A549 (cell line): ENCODE results near the gene SMTN. TPM values are rescaled to one million over a fixed set of nuclear protein-coding genes. Genes with fewer than 3 reads are reported as not detected.

Experiments used
- ATAC-seq, 2 experiments: fragments of 200-7000 bp in 1 of 2; fragments of >200 bp in 1 of 2; cut with Nextera tagmentation in 1 of 2; cut with Tn5 transposase in 1 of 2; 3 replicates each; pipeline versions ENCODE4 v1.8.0 to v1.9.1; 2018 to 2020; ENCODE audit warnings: mild to moderate bottlenecking in 1 of 2, moderate library complexity in 1 of 2
- CTCF ChIA-PET: fragments of 300-600 bp; sonication (Branson Sonifier 250); formaldehyde crosslinking; extraction: SDS; loops from one replicate; lab custom pipeline; 2021; ENCODE audit warnings: antibody characterized with exemption, inconsistent platforms; lab: Yijun Ruan, JAX
- POLR2A ChIA-PET: fragments of 350-600 bp; formaldehyde crosslinking; extraction: SDS; loops from one replicate; lab custom pipeline; 2021; ENCODE audit warnings: antibody characterized with exemption, inconsistent platforms; lab: Yijun Ruan, JAX
- DNase-seq, 2 experiments: peaks; one replicate each; pipeline versions ENCODE4 v3.0.0 to v3.0.0-alpha.2; 2011 to 2016; ENCODE audit warnings: low read depth in 1 of 2, low spot score in 1 of 2
- FAIRE-seq: peaks from 2 replicates; lab custom pipeline; 2011; peaks lifted over from hg19 to GRCh38; lab: Jason Lieb, UNC
- H3K27ac ChIP-seq, 2 experiments: fragments of >200 bp; sonication (Bioruptor Twin); formaldehyde crosslinking; 3 replicates each; pipeline ENCODE4 v1.5.1; 2016 to 2017
- H3K4me1 ChIP-seq: fragments of >200 bp; sonication (Bioruptor Twin); formaldehyde crosslinking; 3 replicates; pipeline ENCODE4 v1.6.1; 2016
- H3K4me2 ChIP-seq: fragments of >200 bp; sonication (Bioruptor Twin); formaldehyde crosslinking; 3 replicates; pipeline ENCODE4 v1.6.1; 2016
- H3K4me3 ChIP-seq: fragments of >200 bp; sonication (Bioruptor Twin); formaldehyde crosslinking; 3 replicates; pipeline ENCODE4 v1.5.1; 2016
- H3K9me3 ChIP-seq: fragments of >200 bp; sonication (Bioruptor Twin); formaldehyde crosslinking; 3 replicates; pipeline ENCODE4 v1.6.1; 2016
- ATOH8 ChIP-seq: fragments of 250-450 bp; sonication (Bioruptor Pico); IDR thresholded peaks from 2 replicates; pipeline ENCODE4 v1.5.0; 2020; ENCODE audit warnings: low read depth, mild to moderate bottlenecking, moderate library complexity
- CEBPB ChIP-seq, 2 experiments: fragments of >200 bp in 1 of 2; sonication (Bioruptor Twin) in 1 of 2; formaldehyde crosslinking in 1 of 2; IDR thresholded peaks; 2 replicates each; pipeline ENCODE4 v1.6.1; 2012 to 2016
- CHD2 ChIP-seq: fragments of 150-350 bp; IDR thresholded peaks from 2 replicates; pipeline ENCODE4 v1.6.1; 2014; ENCODE audit warnings: low read length; ENCODE audit not compliant: partially characterized antibody
- CHD4 ChIP-seq: fragments of 200-600 bp; sonication (generic); IDR thresholded peaks from 2 replicates; pipeline ENCODE4 v1.6.1; 2016; ENCODE audit warnings: antibody characterized with exemption, mild to moderate bottlenecking, borderline replicate concordance
- CTCF ChIP-seq: fragments of >200 bp; sonication (Bioruptor Twin); formaldehyde crosslinking; IDR thresholded peaks from 3 replicates; pipeline ENCODE4 v1.5.1; 2016
- EP300 ChIP-seq, 2 experiments: fragments of >200 bp; sonication (Bioruptor Twin); formaldehyde crosslinking; IDR thresholded peaks; 2 replicates in 1 of 2; 3 replicates in 1 of 2; pipeline ENCODE4 v1.6.1; 2016 to 2017
- ESRRA ChIP-seq: fragments of 150-350 bp; IDR thresholded peaks from 2 replicates; pipeline ENCODE4 v1.6.1; 2014; ENCODE audit warnings: mild to moderate bottlenecking, low read length, borderline replicate concordance
- HEYL ChIP-seq: fragments of 250-450 bp; sonication (Bioruptor Pico); IDR thresholded peaks from 2 replicates; pipeline ENCODE4 v1.8.0; 2021; ENCODE audit warnings: mild to moderate bottlenecking, moderate library complexity
- HOXA7 ChIP-seq: fragments of 250-450 bp; sonication (Bioruptor Pico); IDR thresholded peaks from 2 replicates; pipeline ENCODE4 v1.5.0; 2020; ENCODE audit warnings: mild to moderate bottlenecking, moderate library complexity
- HOXB13 ChIP-seq: fragments of 250-450 bp; sonication (Bioruptor Pico); IDR thresholded peaks from 2 replicates; pipeline ENCODE4 v1.5.0; 2020; ENCODE audit warnings: low read depth, mild to moderate bottlenecking, moderate library complexity
- HOXB5 ChIP-seq: fragments of 250-450 bp; sonication (Bioruptor Pico); IDR thresholded peaks from 2 replicates; pipeline ENCODE4 v1.5.0; 2020; ENCODE audit warnings: mild to moderate bottlenecking, moderate library complexity
- JUNB ChIP-seq: fragments of >200 bp; sonication (Bioruptor Twin); formaldehyde crosslinking; IDR thresholded peaks from 2 replicates; pipeline ENCODE4 v1.6.1; 2016
- KDM5A ChIP-seq: fragments of 200-600 bp; sonication (generic); IDR thresholded peaks from 2 replicates; pipeline ENCODE4 v1.6.1; 2016; ENCODE audit warnings: antibody characterized with exemption, mild to moderate bottlenecking
- MAFK ChIP-seq: fragments of 450-650 bp; IDR thresholded peaks from 2 replicates; pipeline ENCODE4 v1.6.1; 2014; ENCODE audit not compliant: partially characterized antibody
- MAX ChIP-seq: IDR thresholded peaks from 2 replicates; pipeline ENCODE4 v1.6.1; 2012
- MYC ChIP-seq: IDR thresholded peaks from 2 replicates; pipeline ENCODE4 v1.6.1; 2012; ENCODE audit warnings: mild to moderate bottlenecking, inconsistent platforms, low read length, improper control_type of control experiment, borderline replicate concordance
- POLR2A ChIP-seq: IDR thresholded peaks from 2 replicates; pipeline ENCODE4 v1.6.1; 2012; ENCODE audit warnings: mild to moderate bottlenecking, low read length
- POLR2AphosphoS2 ChIP-seq: conservative IDR thresholded peaks from 2 replicates; pipeline ENCODE4 v1.6.1; 2012; ENCODE audit warnings: low read length, improper control_type of control experiment, inconsistent platforms
- RAD21 ChIP-seq, 2 experiments: fragments of >200 bp in 1 of 2; sonication (Bioruptor Twin) in 1 of 2; formaldehyde crosslinking in 1 of 2; IDR thresholded peaks in 1 of 2; conservative IDR thresholded peaks in 1 of 2; 2 replicates in 1 of 2; 3 replicates in 1 of 2; pipeline ENCODE4 v1.6.1; 2012 to 2018; ENCODE audit warnings: inconsistent platforms in 1 of 2
- RFX5 ChIP-seq: fragments of 450-650 bp; IDR thresholded peaks from 2 replicates; pipeline ENCODE4 v1.7.1; 2014; ENCODE audit warnings: antibody characterized with exemption, mild to moderate bottlenecking, moderate library complexity
- RNF2 ChIP-seq: fragments of 200-600 bp; sonication (generic); IDR thresholded peaks from 2 replicates; pipeline ENCODE4 v1.6.1; 2016; ENCODE audit warnings: low read depth, mild to moderate bottlenecking, antibody characterized with exemption, moderate library complexity, borderline replicate concordance
- SMC3 ChIP-seq: fragments of >200 bp; sonication (Bioruptor Twin); formaldehyde crosslinking; IDR thresholded peaks from 3 replicates; pipeline ENCODE4 v1.6.1; 2018; ENCODE audit warnings: inconsistent platforms
- TP53 ChIP-seq: fragments of 250-450 bp; sonication (Bioruptor Pico); IDR thresholded peaks from 2 replicates; pipeline ENCODE4 v1.5.0; 2021; ENCODE audit warnings: mild to moderate bottlenecking, moderate library complexity
- ZC3H11A ChIP-seq: fragments of 450-650 bp; IDR thresholded peaks from 2 replicates; pipeline ENCODE4 v1.6.1; 2014; ENCODE audit warnings: antibody characterized with exemption, mild to moderate bottlenecking
- ZSCAN20 ChIP-seq: fragments of 250-450 bp; sonication (Bioruptor Pico); IDR thresholded peaks from 2 replicates; pipeline ENCODE4 v1.8.0; 2022; ENCODE audit warnings: mild to moderate bottlenecking, moderate library complexity
- WGBS: methylation state at CpG from one replicate; pipeline ENCODE4 v1.1.6; 2017; ENCODE audit errors: missing lambda C conversion rate; 5-methylcytosine and 5-hydroxymethylcytosine counted together
- polyA plus RNA-seq, 4 experiments: library from polyadenylated mRNA; depleted of rRNA in 3 of 4; stranded (reverse); fragments of >200 nt; fragmentation: RNase III in 1 of 4; extraction: RNeasy Plus Mini Kit Qiagen cat#74134 plus additional on column Dnase treatment in 1 of 4; gene quantifications; 2 replicates in 3 of 4; 3 replicates in 1 of 4; pipeline ENCODE4 v1.2.3, GENCODE V29; 2011 to 2017

Gene SMTN
- polyA plus RNA-seq, 2 of the 4 experiments (the other 2 are of a cell fraction): 12.7 to 33.1 TPM

- TF ChIP-seq SMC3: peak; percentile 37; the same call in 1 of the 3 replicates
- peak; percentile 27 to 29; a peak in 2 of 5 replicates for TF ChIP-seq RAD21 (conservative IDR thresholded peaks at IDR 0.05 in 1 of 2, IDR thresholded peaks at IDR 0.05 in 1 of 2)
- no peak for TF ChIP-seq HOXB13 (CRISPR knock-in tag)
- TF ChIP-seq CTCF: 0 out of 3 replicates have a peak, but pooled peaks have one; percentile 9
- TF ChIP-seq RNF2: no peak
- TF ChIP-seq TP53: no peak
- peaks cover 11% of the 10 kb centered on the region; the same call in 1 of the 3 replicates for H3K4me1 ChIP-seq
- CTCF ChIA-PET: interaction anchor here (0.9 to 2.4 kb wide), 11 partner anchors 9 to 431 kb away, joined by 3 to 12 read pairs (median 4); no protein-coding TSS in a partner anchor
- POLR2A ChIA-PET: no interaction called here
- 49% methylated on average over 20 of the region's 20 CpGs for WGBS
- FAIRE-seq (no peak), ATAC-seq (peak; percentile 82 to 85), DNase-seq (peak in 1 of 2 experiments; percentile 60)
- no peaks in the 10 kb centered on the region for H3K9me3 ChIP-seq
- H3K4me3 ChIP-seq: no peak overlapping the region
- H3K27ac ChIP-seq: peak overlapping the region; percentile 17 to 36; a peak in 2 of 6 replicates
- peak overlapping the region; percentile 62 for H3K4me2 ChIP-seq
Observed at GRCh38 chr22:31036671-31037550, 44.2 kb upstream of the SMTN start.

GRCh38 chr22:31038686-31039085, 42.4 kb upstream of the SMTN start:
- POLR2A ChIA-PET: no interaction called here
- no peak overlapping the region for H3K4me3 ChIP-seq
- H3K4me1 ChIP-seq: peaks cover 11% of the 10 kb centered on the region; the same call in 1 of the 3 replicates
- FAIRE-seq (no peak), ATAC-seq (no peak), DNase-seq (no peak)
- no peak overlapping the region for H3K4me2 ChIP-seq
- H3K27ac ChIP-seq: no peak overlapping the region
- CTCF ChIA-PET: no interaction called here
- no peaks in the 10 kb centered on the region for H3K9me3 ChIP-seq
- 85% methylated on average over 1 of the region's 1 CpG for WGBS
- TF ChIP-seq ESRRA (no peak), KDM5A (no peak), POLR2A (no peak), CHD4 (no peak), RFX5 (no peak), HOXA7 (CRISPR knock-in tag) (no peak), CEBPB (IDR thresholded peaks at IDR 0.05) (no peak), POLR2AphosphoS2 (no peak), JUNB (no peak), EP300 (IDR thresholded peaks at IDR 0.05) (no peak)

GRCh38 chr22:31039393-31039792, 41.7 kb upstream of the SMTN start:
- peaks cover 11% of the 10 kb centered on the region; the same call in 1 of the 3 replicates for H3K4me1 ChIP-seq
- no peak overlapping the region for H3K27ac ChIP-seq
- ChIA-PET POLR2A (no interaction called here), CTCF (no interaction called here)
- ATAC-seq: no peak
- no peak overlapping the region for H3K4me3 ChIP-seq
- H3K4me2 ChIP-seq: no peak overlapping the region
- no peak for DNase-seq
- no peak for FAIRE-seq
- H3K9me3 ChIP-seq: no peaks in the 10 kb centered on the region
- no peak for TF ChIP-seq ZSCAN20 (CRISPR knock-in tag)
- no peak for TF ChIP-seq RFX5
- TF ChIP-seq POLR2AphosphoS2: no peak
- no peak for TF ChIP-seq MAFK
- no peak for TF ChIP-seq MAX
- TF ChIP-seq POLR2A: no peak
- TF ChIP-seq KDM5A: no peak
- TF ChIP-seq HOXB5 (CRISPR knock-in tag): no peak
- no peak for TF ChIP-seq TP53
- no peak for TF ChIP-seq CHD2
- no peak for TF ChIP-seq MYC
- TF ChIP-seq JUNB: no peak
- TF ChIP-seq ZC3H11A: no peak
- no peak for TF ChIP-seq ATOH8 (CRISPR knock-in tag)
- TF ChIP-seq HEYL (CRISPR knock-in tag): no peak
- TF ChIP-seq SMC3: no peak
- TF ChIP-seq, all 56 proteins: peak for 0
- 78% methylated on average over 9 of the region's 9 CpGs for WGBS
